HCT116 (cell line): ENCODE results near the gene SNAP91. TPM values are rescaled to one million over a fixed set of nuclear protein-coding genes. Genes with fewer than 3 reads are reported as not detected.
A peak's percentile ranks its signal among the peaks of the same experiment; 100 is the strongest.

Source experiments
- ATAC-seq: fragments of 200-7000 bp; cut with Tn5 transposase; 2 replicates; pipeline ENCODE4 v1.9.1; 2020; ENCODE audit warnings: mild to moderate bottlenecking, moderate library complexity
- BruUV-seq: library from RNA; stranded (reverse); fragments of 400-500 nt; replicated peaks from 2 replicates; lab custom pipeline; 2021; lab: Mats Ljungman, UMichigan
- CTCF ChIA-PET: fragments of 300-600 bp; sonication (Branson Sonifier 250); formaldehyde crosslinking; loops from one replicate; lab custom pipeline; 2021; ENCODE audit warnings: antibody characterized with exemption; lab: Charles Lee
- POLR2A ChIA-PET: fragments of 300-600, 350-600 bp; sonication (Branson Sonifier 250); formaldehyde crosslinking; loops from one replicate; lab custom pipeline; 2021; ENCODE audit warnings: antibody characterized with exemption; lab: Charles Lee
- RAD21 ChIA-PET, 2 experiments: fragments of 300-600 bp; sonication (Branson Sonifier 250); formaldehyde crosslinking; loops; one replicate each; lab custom pipeline; 2023; ENCODE audit warnings: low total read pairs in 2 of 2; ENCODE audit not compliant: uncharacterized antibody in 2 of 2, unreplicated experiment in 2 of 2, low non-redundant PET in 1 of 2; lab: Charles Lee
- DNase-seq: peaks from one replicate; pipeline ENCODE4 v3.0.0-alpha.2; 2010; ENCODE audit warnings: low read depth, low spot score
- H2AFZ ChIP-seq: fragments of 200-600 bp; shearing (Covaris generic), sonication (generic); 2 replicates; pipeline ENCODE4 v1.6.1; 2017; ENCODE audit warnings: low read depth, mixed run types, mixed read lengths, antibody characterized with exemption, low read length; ENCODE audit not compliant: poor library complexity, severe bottlenecking
- H3K27ac ChIP-seq: 2 replicates; pipeline ENCODE4 v1.5.1; 2012; ENCODE audit warnings: low read depth, low read length
- H3K27me3 ChIP-seq: fragments of 200-600 bp; sonication (generic); 2 replicates; pipeline ENCODE4 v1.6.1; 2016; ENCODE audit warnings: mixed run types, low read length, mixed read lengths; ENCODE audit not compliant: insufficient read depth
- H3K36me3 ChIP-seq, 2 experiments: fragments of 200-500 bp in 1 of 2; fragments of 200-600 bp in 1 of 2; sonication (Bioruptor generic) in 1 of 2; sonication (generic) in 1 of 2; 2 replicates each; pipeline versions ENCODE4 v1.5.1 to v1.6.1; 2014 to 2016; ENCODE audit warnings: low read length in 2 of 2, inconsistent platforms in 1 of 2, mixed read lengths in 1 of 2, mixed run types in 1 of 2; ENCODE audit not compliant: insufficient read depth in 2 of 2, control insufficient read depth in 1 of 2
- H3K4me1 ChIP-seq, 2 experiments: fragments of 200-600 bp in 1 of 2; sonication (generic) in 1 of 2; 2 replicates each; pipeline versions ENCODE4 v1.5.1 to v1.6.1; 2012 to 2017; ENCODE audit warnings: low read length in 2 of 2, inconsistent platforms in 1 of 2, mild to moderate bottlenecking in 1 of 2, mixed read lengths in 1 of 2, mixed run types in 1 of 2, moderate library complexity in 1 of 2; ENCODE audit not compliant: insufficient read depth in 2 of 2, control insufficient read depth in 1 of 2
- H3K4me2 ChIP-seq: fragments of 200-600 bp; sonication (generic); 2 replicates; pipeline ENCODE4 v1.6.1; 2017; ENCODE audit warnings: mixed run types, low read length, mixed read lengths
- H3K4me3 ChIP-seq, 2 experiments: fragments of 200-600 bp in 1 of 2; sonication (generic) in 1 of 2; replicated peaks in 1 of 2; 2 replicates each; pipeline ENCODE4 v1.5.1; 2011 to 2016; ENCODE audit warnings: low read length in 2 of 2, control low read depth in 1 of 2, low read depth in 1 of 2, mild to moderate bottlenecking in 1 of 2, mixed read lengths in 1 of 2, mixed run types in 1 of 2
- H3K79me2 ChIP-seq: fragments of 200-600 bp; sonication (generic); 2 replicates; pipeline ENCODE4 v1.6.1; 2017; ENCODE audit warnings: mild to moderate bottlenecking, mixed run types, low read length, moderate library complexity, mixed read lengths; ENCODE audit not compliant: insufficient read depth
- H3K9ac ChIP-seq: fragments of 200-600 bp; sonication (generic); 2 replicates; pipeline ENCODE4 v1.6.1; 2016; ENCODE audit warnings: low read length, mixed read lengths
- H3K9me2 ChIP-seq: fragments of 200-600 bp; sonication (generic), shearing (Covaris generic); 2 replicates; pipeline ENCODE4 v1.6.1; 2017; ENCODE audit warnings: mixed run types, mild to moderate bottlenecking, moderate library complexity; ENCODE audit not compliant: insufficient read depth
- H3K9me3 ChIP-seq, 2 experiments: fragments of 200-500 bp in 1 of 2; fragments of 200-600 bp in 1 of 2; sonication (Bioruptor generic) in 1 of 2; sonication (generic) in 1 of 2; 2 replicates each; pipeline ENCODE4 v1.6.1; 2014 to 2017; ENCODE audit warnings: low read length in 2 of 2, mixed read lengths in 2 of 2, inconsistent platforms in 1 of 2, low read depth in 1 of 2, mild to moderate bottlenecking in 1 of 2, mixed run types in 1 of 2, moderate library complexity in 1 of 2; ENCODE audit not compliant: control insufficient read depth in 1 of 2, insufficient read depth in 1 of 2
- H4K20me1 ChIP-seq: fragments of 200-600 bp; sonication (generic), shearing (Covaris generic); 2 replicates; pipeline ENCODE4 v1.6.1; 2017; ENCODE audit warnings: mixed run types, mild to moderate bottlenecking, moderate library complexity; ENCODE audit not compliant: insufficient read depth
- CEBPB ChIP-seq: IDR thresholded peaks from 2 replicates; pipeline ENCODE4 v1.6.1; 2012; ENCODE audit warnings: low read depth
- EGR1 ChIP-seq: IDR thresholded peaks from 2 replicates; pipeline ENCODE4 v1.6.1; 2012; ENCODE audit warnings: low read depth
- ELF1 ChIP-seq: IDR thresholded peaks from 2 replicates; pipeline ENCODE4 v1.6.1; 2012; ENCODE audit warnings: low read depth, borderline replicate concordance
- EZH2 ChIP-seq: fragments of 200-600 bp; sonication (generic); IDR thresholded peaks from 2 replicates; pipeline ENCODE4 v1.6.1; 2017; ENCODE audit warnings: antibody characterized with exemption, mixed run types
- EZH2phosphoT487 ChIP-seq: fragments of 200-600 bp; IDR thresholded peaks from 2 replicates; pipeline ENCODE4 v1.6.1; 2018; ENCODE audit warnings: antibody characterized with exemption, borderline replicate concordance
- JUND ChIP-seq: IDR thresholded peaks from 2 replicates; pipeline ENCODE4 v1.6.1; 2012
- POLR2A ChIP-seq: IDR thresholded peaks from 2 replicates; pipeline ENCODE4 v1.7.0; 2011; ENCODE audit warnings: borderline replicate concordance; ENCODE audit not compliant: insufficient read depth, insufficient read length; ENCODE audit errors: extremely low read depth
- POLR2AphosphoS5 ChIP-seq: IDR thresholded peaks from 2 replicates; pipeline ENCODE4 v1.6.1; 2011; ENCODE audit warnings: mild to moderate bottlenecking, low read depth, low read length, moderate library complexity
- SP1 ChIP-seq: IDR thresholded peaks from 2 replicates; pipeline ENCODE4 v1.6.1; 2012; ENCODE audit warnings: low read depth
- SRF ChIP-seq: IDR thresholded peaks from 2 replicates; pipeline ENCODE4 v1.6.1; 2012; ENCODE audit warnings: low read depth
- ZFX ChIP-seq: fragments of 450-650 bp; IDR thresholded peaks from 2 replicates; pipeline ENCODE4 v1.6.1; 2017
- intact Hi-C: fragments of 100-400 bp; cut with micrococcal nuclease; formaldehyde crosslinking; loops from 2 replicates; pipeline ENCODE4 v1.10.0; 2022
- total RNA-seq: library from RNA; stranded (reverse); gene quantifications from one replicate; pipeline ENCODE4 v1.2.1, GENCODE V29; 2021; ENCODE audit not compliant: unreplicated experiment
- TF ChIP-seq, protein P1 (sequence below): IDR thresholded peaks from 2 replicates; pipeline ENCODE4 v1.6.1; 2012; ENCODE audit warnings: low read depth
- TF ChIP-seq, protein P2 (sequence below): IDR thresholded peaks from 2 replicates; pipeline ENCODE4 v1.6.1; 2012

Gene SNAP91
- total RNA-seq, 1 experiment from 2014 or later = not detected

DNA sequence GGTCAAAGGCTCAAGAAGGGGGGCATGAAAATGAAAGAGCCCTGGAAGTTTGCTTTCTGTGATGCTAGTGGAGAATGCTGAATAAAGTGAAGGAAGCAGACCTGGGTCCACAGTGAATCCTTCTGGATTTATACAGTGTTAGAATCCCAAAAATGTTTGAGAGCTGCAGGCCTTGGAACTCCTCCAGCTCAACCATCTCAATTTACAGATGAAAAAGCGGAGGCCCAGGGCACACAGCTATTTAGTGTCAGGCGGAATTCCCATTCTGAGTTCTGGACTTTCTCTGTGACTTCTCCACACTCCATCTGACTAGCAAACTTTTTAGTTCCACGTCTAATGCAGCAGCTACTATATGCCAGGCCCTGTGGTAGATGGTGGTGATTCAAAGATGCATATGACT lies 198.1 kb downstream of the SNAP91 start:
- no peak overlapping the region for H3K4me3 ChIP-seq
- H3K4me2 ChIP-seq = no peak overlapping the region
- ATAC-seq = no peak
- TF ChIP-seq EZH2phosphoT487 = no peak
- TF ChIP-seq SRF = no peak
- no peak for TF ChIP-seq CEBPB
- no peak for TF ChIP-seq EZH2
- no peak for TF ChIP-seq POLR2AphosphoS5
- no peak for TF ChIP-seq POLR2A
- TF ChIP-seq SP1 = no peak
- no peak for TF ChIP-seq ELF1
- no peak for TF ChIP-seq EGR1
- TF ChIP-seq, protein P1, sequence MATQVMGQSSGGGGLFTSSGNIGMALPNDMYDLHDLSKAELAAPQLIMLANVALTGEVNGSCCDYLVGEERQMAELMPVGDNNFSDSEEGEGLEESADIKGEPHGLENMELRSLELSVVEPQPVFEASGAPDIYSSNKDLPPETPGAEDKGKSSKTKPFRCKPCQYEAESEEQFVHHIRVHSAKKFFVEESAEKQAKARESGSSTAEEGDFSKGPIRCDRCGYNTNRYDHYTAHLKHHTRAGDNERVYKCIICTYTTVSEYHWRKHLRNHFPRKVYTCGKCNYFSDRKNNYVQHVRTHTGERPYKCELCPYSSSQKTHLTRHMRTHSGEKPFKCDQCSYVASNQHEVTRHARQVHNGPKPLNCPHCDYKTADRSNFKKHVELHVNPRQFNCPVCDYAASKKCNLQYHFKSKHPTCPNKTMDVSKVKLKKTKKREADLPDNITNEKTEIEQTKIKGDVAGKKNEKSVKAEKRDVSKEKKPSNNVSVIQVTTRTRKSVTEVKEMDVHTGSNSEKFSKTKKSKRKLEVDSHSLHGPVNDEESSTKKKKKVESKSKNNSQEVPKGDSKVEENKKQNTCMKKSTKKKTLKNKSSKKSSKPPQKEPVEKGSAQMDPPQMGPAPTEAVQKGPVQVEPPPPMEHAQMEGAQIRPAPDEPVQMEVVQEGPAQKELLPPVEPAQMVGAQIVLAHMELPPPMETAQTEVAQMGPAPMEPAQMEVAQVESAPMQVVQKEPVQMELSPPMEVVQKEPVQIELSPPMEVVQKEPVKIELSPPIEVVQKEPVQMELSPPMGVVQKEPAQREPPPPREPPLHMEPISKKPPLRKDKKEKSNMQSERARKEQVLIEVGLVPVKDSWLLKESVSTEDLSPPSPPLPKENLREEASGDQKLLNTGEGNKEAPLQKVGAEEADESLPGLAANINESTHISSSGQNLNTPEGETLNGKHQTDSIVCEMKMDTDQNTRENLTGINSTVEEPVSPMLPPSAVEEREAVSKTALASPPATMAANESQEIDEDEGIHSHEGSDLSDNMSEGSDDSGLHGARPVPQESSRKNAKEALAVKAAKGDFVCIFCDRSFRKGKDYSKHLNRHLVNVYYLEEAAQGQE = no peak
- TF ChIP-seq JUND = no peak
- TF ChIP-seq, protein P2, sequence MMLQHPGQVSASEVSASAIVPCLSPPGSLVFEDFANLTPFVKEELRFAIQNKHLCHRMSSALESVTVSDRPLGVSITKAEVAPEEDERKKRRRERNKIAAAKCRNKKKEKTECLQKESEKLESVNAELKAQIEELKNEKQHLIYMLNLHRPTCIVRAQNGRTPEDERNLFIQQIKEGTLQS = no peak
- TF ChIP-seq ZFX = no peak
- TF ChIP-seq, all 23 proteins: peak for 0
- Histone ChIP-seq H3K36me3 (no peaks in the 10 kb centered on the region), H2AFZ (peak overlapping the region; percentile 87), H3K79me2 (no peaks in the 10 kb centered on the region), H3K9me2 (no peaks in the 10 kb centered on the region), H3K27me3 (no peaks in the 10 kb centered on the region), H4K20me1 (no peaks in the 10 kb centered on the region), H3K9me3 (no peaks in the 10 kb centered on the region), H3K9ac (no peak overlapping the region), H3K4me1 (peaks cover 0 to 10% of the 10 kb centered on the region in 2 experiments; a peak in 1 of 4 replicates), H3K27ac (no peak overlapping the region)
- intact Hi-C loops = loop anchor here (5.0 kb wide), 1 partner anchor 1263 kb away; the partner anchor contains the start of gene IBTK
- RAD21 ChIA-PET = no interaction called here
- no peak for DNase-seq
- POLR2A ChIA-PET = no interaction called here
- CTCF ChIA-PET = interaction anchor here (1.4 to 6.9 kb wide), 4 partner anchors 92 to 444 kb away, joined by 6 to 120 read pairs (median 16); partner anchors contain the start of genes DOP1A and UBE3D
- BruUV-seq = no TSS peak
